ENCODE data around the gene ZNF581.
A peak's percentile ranks its signal among the peaks of the same experiment; 100 is the strongest.

ZNF581 gene

GRCh38 chr19:55614711-55615542 is 28.5 kb upstream of the ZNF581 start:
- Histone ChIP-seq H3K36me3 (ENCODE audit: control insufficient read depth in 1 of 2, insufficient read depth in 2 of 2, low read depth in 1 of 2, low read length in 2 of 2) (peaks cover 34 to 72% of the 10 kb centered on the region in 2 experiments), H2BK15ac (ENCODE audit: low read depth, poor library complexity, severe bottlenecking) (no peak overlapping the region), H3K23ac (ENCODE audit: low read length in 2 of 2) (no peak overlapping the region), H3K79me1 (replicated peaks; ENCODE audit: low read length, poor library complexity, severe bottlenecking) (peaks cover 47% of the 10 kb centered on the region), H3K18ac (ENCODE audit: low read depth in 1 of 2, low read length in 2 of 2) (no peak overlapping the region), H3K27me3 (ENCODE audit: control insufficient read depth in 1 of 2, insufficient read depth in 1 of 2, low read length in 2 of 2) (no peaks in the 10 kb centered on the region), H3K9me3 (ENCODE audit: control insufficient read depth, low read length) (peaks cover 1% of the 10 kb centered on the region), H4K8ac (ENCODE audit: low read length) (no peak overlapping the region), H2AFZ (ENCODE audit: low read depth, low read length) (no peak overlapping the region), H3K9ac (ENCODE audit: low read length) (no peak overlapping the region), H2BK12ac (ENCODE audit: low read length in 2 of 2) (no peak overlapping the region), H2BK120ac (ENCODE audit: low read depth, low read length) (no peak overlapping the region), H3K27ac (ENCODE audit: low read length, poor library complexity, severe bottlenecking) (no peak overlapping the region), H3K4ac (ENCODE audit: low read depth in 1 of 2, low read length in 2 of 2) (no peak overlapping the region), H3K4me2 (ENCODE audit: low read length, poor library complexity, severe bottlenecking) (no peak overlapping the region), H2BK5ac (ENCODE audit: low read depth, low read length, poor library complexity, severe bottlenecking) (peak overlapping the region; percentile 14), H3K4me1 (ENCODE audit: control insufficient read depth, insufficient read depth, low read depth, low read length) (peaks cover 3% of the 10 kb centered on the region), H4K91ac (ENCODE audit: low read length) (no peak overlapping the region), H3K14ac (ENCODE audit: low read length in 2 of 2) (no peak overlapping the region), H3K4me3 (ENCODE audit: insufficient read depth in 1 of 2, low read depth in 1 of 2, low read length in 2 of 2) (no peak overlapping the region), H2AK5ac (ENCODE audit: low read length, severe bottlenecking) (no peak overlapping the region)
- 98% methylated on average over 90 of the region's 98 CpGs for WGBS
- DNase-seq = no peak

- no peaks in the 10 kb centered on the region for H3K27me3 ChIP-seq (ENCODE audit: control insufficient read depth in 1 of 2, insufficient read depth in 1 of 2, low read length in 2 of 2)
- no peak overlapping the region for H4K91ac ChIP-seq (ENCODE audit: low read length)
- H2BK5ac ChIP-seq (ENCODE audit: low read depth, low read length, poor library complexity, severe bottlenecking) = no peak overlapping the region
- peaks cover 3% of the 10 kb centered on the region for H3K4me1 ChIP-seq (ENCODE audit: control insufficient read depth, insufficient read depth, low read depth, low read length)
- H3K27ac ChIP-seq (ENCODE audit: low read length, poor library complexity, severe bottlenecking) = no peak overlapping the region
- H3K4me2 ChIP-seq (ENCODE audit: low read length, poor library complexity, severe bottlenecking) = no peak overlapping the region
- H4K8ac ChIP-seq (ENCODE audit: low read length) = no peak overlapping the region
- H3K4ac ChIP-seq (ENCODE audit: low read depth in 1 of 2, low read length in 2 of 2) = no peak overlapping the region
- no peak overlapping the region for H3K14ac ChIP-seq (ENCODE audit: low read length in 2 of 2)
- DNase-seq = no peak
- H2AK5ac ChIP-seq (ENCODE audit: low read length, severe bottlenecking) = no peak overlapping the region
- no peak overlapping the region for H2BK15ac ChIP-seq (ENCODE audit: low read depth, poor library complexity, severe bottlenecking)
- H3K36me3 ChIP-seq (ENCODE audit: control insufficient read depth in 1 of 2, insufficient read depth in 2 of 2, low read depth in 1 of 2, low read length in 2 of 2) = peaks cover 28 to 71% of the 10 kb centered on the region in 2 experiments
- H3K79me1 ChIP-seq (replicated peaks; ENCODE audit: low read length, poor library complexity, severe bottlenecking) = peaks cover 42% of the 10 kb centered on the region
- 99% methylated on average over 88 of the region's 88 CpGs for WGBS
- no peak overlapping the region for H2BK120ac ChIP-seq (ENCODE audit: low read depth, low read length)
- no peak overlapping the region for H3K4me3 ChIP-seq (ENCODE audit: insufficient read depth in 1 of 2, low read depth in 1 of 2, low read length in 2 of 2)
- H2AFZ ChIP-seq (ENCODE audit: low read depth, low read length) = no peak overlapping the region
- no peak overlapping the region for H3K9ac ChIP-seq (ENCODE audit: low read length)
- H3K18ac ChIP-seq (ENCODE audit: low read depth in 1 of 2, low read length in 2 of 2) = no peak overlapping the region
- no peak overlapping the region for H2BK12ac ChIP-seq (ENCODE audit: low read length in 2 of 2)
- no peaks in the 10 kb centered on the region for H3K9me3 ChIP-seq (ENCODE audit: control insufficient read depth, low read length)
- H3K23ac ChIP-seq (ENCODE audit: low read length in 2 of 2) = no peak overlapping the region
These were observed 27.7 kb upstream of the ZNF581 start for GRCh38 chr19:55615543-55616394.

- Histone ChIP-seq H3K14ac (ENCODE audit: low read length in 2 of 2) (no peak overlapping the region), H3K18ac (ENCODE audit: low read depth in 1 of 2, low read length in 2 of 2) (no peak overlapping the region), H3K4me2 (ENCODE audit: low read length, poor library complexity, severe bottlenecking) (no peak overlapping the region), H3K9me3 (ENCODE audit: control insufficient read depth, low read length) (no peaks in the 10 kb centered on the region), H3K4ac (ENCODE audit: low read depth in 1 of 2, low read length in 2 of 2) (no peak overlapping the region), H4K91ac (ENCODE audit: low read length) (no peak overlapping the region), H2BK15ac (ENCODE audit: low read depth, poor library complexity, severe bottlenecking) (no peak overlapping the region), H2BK5ac (ENCODE audit: low read depth, low read length, poor library complexity, severe bottlenecking) (no peak overlapping the region), H3K79me1 (replicated peaks; ENCODE audit: low read length, poor library complexity, severe bottlenecking) (peaks cover 38% of the 10 kb centered on the region), H3K4me1 (ENCODE audit: control insufficient read depth, insufficient read depth, low read depth, low read length) (peaks cover 3% of the 10 kb centered on the region), H3K36me3 (ENCODE audit: control insufficient read depth in 1 of 2, insufficient read depth in 2 of 2, low read depth in 1 of 2, low read length in 2 of 2) (peaks cover 31 to 71% of the 10 kb centered on the region in 2 experiments), H2BK12ac (ENCODE audit: low read length in 2 of 2) (no peak overlapping the region), H4K8ac (ENCODE audit: low read length) (no peak overlapping the region), H3K9ac (ENCODE audit: low read length) (no peak overlapping the region), H3K23ac (ENCODE audit: low read length in 2 of 2) (no peak overlapping the region), H3K4me3 (ENCODE audit: insufficient read depth in 1 of 2, low read depth in 1 of 2, low read length in 2 of 2) (no peak overlapping the region), H3K27me3 (ENCODE audit: control insufficient read depth in 1 of 2, insufficient read depth in 1 of 2, low read length in 2 of 2) (no peaks in the 10 kb centered on the region), H2AFZ (ENCODE audit: low read depth, low read length) (no peak overlapping the region), H3K27ac (ENCODE audit: low read length, poor library complexity, severe bottlenecking) (no peak overlapping the region), H2BK120ac (ENCODE audit: low read depth, low read length) (no peak overlapping the region), H2AK5ac (ENCODE audit: low read length, severe bottlenecking) (no peak overlapping the region)
- no peak for DNase-seq
- 99% methylated on average over 38 of the region's 38 CpGs for WGBS
These were observed 27.0 kb upstream of the ZNF581 start for GRCh38 chr19:55616395-55616875.

- no peak overlapping the region for H3K23ac ChIP-seq (ENCODE audit: low read length in 2 of 2)
- peaks cover 6% of the 10 kb centered on the region for H3K4me1 ChIP-seq (ENCODE audit: control insufficient read depth, insufficient read depth, low read depth, low read length)
- no peak overlapping the region for H2BK5ac ChIP-seq (ENCODE audit: low read depth, low read length, poor library complexity, severe bottlenecking)
- no peaks in the 10 kb centered on the region for H3K27me3 ChIP-seq (ENCODE audit: control insufficient read depth in 1 of 2, insufficient read depth in 1 of 2, low read length in 2 of 2)
- WGBS = 92% methylated on average over 8 of the region's 8 CpGs
- peaks cover 31 to 75% of the 10 kb centered on the region in 2 experiments for H3K36me3 ChIP-seq (ENCODE audit: control insufficient read depth in 1 of 2, insufficient read depth in 2 of 2, low read depth in 1 of 2, low read length in 2 of 2)
- H4K91ac ChIP-seq (ENCODE audit: low read length) = no peak overlapping the region
- DNase-seq = no peak
- H2AK5ac ChIP-seq (ENCODE audit: low read length, severe bottlenecking) = no peak overlapping the region
- H3K4me2 ChIP-seq (ENCODE audit: low read length, poor library complexity, severe bottlenecking) = no peak overlapping the region
- H4K8ac ChIP-seq (ENCODE audit: low read length) = no peak overlapping the region
- no peak overlapping the region for H3K9ac ChIP-seq (ENCODE audit: low read length)
- H3K18ac ChIP-seq (ENCODE audit: low read depth in 1 of 2, low read length in 2 of 2) = no peak overlapping the region
- no peak overlapping the region for H2BK12ac ChIP-seq (ENCODE audit: low read length in 2 of 2)
- no peak overlapping the region for H3K4me3 ChIP-seq (ENCODE audit: insufficient read depth in 1 of 2, low read depth in 1 of 2, low read length in 2 of 2)
- H2AFZ ChIP-seq (ENCODE audit: low read depth, low read length) = no peak overlapping the region
- no peak overlapping the region for H3K14ac ChIP-seq (ENCODE audit: low read length in 2 of 2)
- peaks cover 36% of the 10 kb centered on the region for H3K79me1 ChIP-seq (replicated peaks; ENCODE audit: low read length, poor library complexity, severe bottlenecking)
- H3K27ac ChIP-seq (ENCODE audit: low read length, poor library complexity, severe bottlenecking) = no peak overlapping the region
- no peaks in the 10 kb centered on the region for H3K9me3 ChIP-seq (ENCODE audit: control insufficient read depth, low read length)
- no peak overlapping the region for H2BK120ac ChIP-seq (ENCODE audit: low read depth, low read length)
- no peak overlapping the region for H2BK15ac ChIP-seq (ENCODE audit: low read depth, poor library complexity, severe bottlenecking)
- H3K4ac ChIP-seq (ENCODE audit: low read depth in 1 of 2, low read length in 2 of 2) = no peak overlapping the region
These were observed 26.0 kb upstream of the ZNF581 start for GRCh38 chr19:55617426-55617825.

Measured in mesenchymal stem cell (in vitro differentiated cells and primary cell).